A549 (cell line): ENCODE data around the gene ARHGDIA. TPM values are rescaled to one million over a fixed set of nuclear protein-coding genes. Genes with fewer than 3 reads are reported as not detected.

Source experiments
- ATAC-seq, 2 experiments: fragments of 200-7000 bp in 1 of 2; fragments of >200 bp in 1 of 2; cut with Nextera tagmentation in 1 of 2; cut with Tn5 transposase in 1 of 2; 3 replicates each; pipeline versions ENCODE4 v1.8.0 to v1.9.1; 2018 to 2020; ENCODE audit warnings: mild to moderate bottlenecking in 1 of 2, moderate library complexity in 1 of 2
- CTCF ChIA-PET: fragments of 300-600 bp; sonication (Branson Sonifier 250); formaldehyde crosslinking; extraction: SDS; loops from one replicate; lab custom pipeline; 2021; ENCODE audit warnings: antibody characterized with exemption, inconsistent platforms; lab: Yijun Ruan, JAX
- POLR2A ChIA-PET: fragments of 350-600 bp; formaldehyde crosslinking; extraction: SDS; loops from one replicate; lab custom pipeline; 2021; ENCODE audit warnings: antibody characterized with exemption, inconsistent platforms; lab: Yijun Ruan, JAX
- DNase-seq, 2 experiments: peaks; one replicate each; pipeline versions ENCODE4 v3.0.0 to v3.0.0-alpha.2; 2011 to 2016; ENCODE audit warnings: low read depth in 1 of 2, low spot score in 1 of 2
- FAIRE-seq: peaks from 2 replicates; lab custom pipeline; 2011; peaks lifted over from hg19 to GRCh38; lab: Jason Lieb, UNC
- H3K27ac ChIP-seq, 2 experiments: fragments of >200 bp; sonication (Bioruptor Twin); formaldehyde crosslinking; 3 replicates each; pipeline ENCODE4 v1.5.1; 2016 to 2017
- H3K4me1 ChIP-seq: fragments of >200 bp; sonication (Bioruptor Twin); formaldehyde crosslinking; 3 replicates; pipeline ENCODE4 v1.6.1; 2016
- H3K4me2 ChIP-seq: fragments of >200 bp; sonication (Bioruptor Twin); formaldehyde crosslinking; 3 replicates; pipeline ENCODE4 v1.6.1; 2016
- H3K4me3 ChIP-seq: fragments of >200 bp; sonication (Bioruptor Twin); formaldehyde crosslinking; 3 replicates; pipeline ENCODE4 v1.5.1; 2016
- H3K9me3 ChIP-seq: fragments of >200 bp; sonication (Bioruptor Twin); formaldehyde crosslinking; 3 replicates; pipeline ENCODE4 v1.6.1; 2016
- CBX2 ChIP-seq: fragments of 200-600 bp; sonication (generic); IDR thresholded peaks from 2 replicates; pipeline ENCODE4 v1.6.1; 2016; ENCODE audit warnings: low read depth, mild to moderate bottlenecking, borderline replicate concordance
- EHMT2 ChIP-seq: fragments of 200-600 bp; sonication (generic); IDR thresholded peaks from 2 replicates; pipeline ENCODE4 v1.6.1; 2016; ENCODE audit warnings: antibody characterized with exemption, low read depth, mild to moderate bottlenecking, moderate library complexity
- EP300 ChIP-seq, 2 experiments: fragments of >200 bp; sonication (Bioruptor Twin); formaldehyde crosslinking; IDR thresholded peaks; 2 replicates in 1 of 2; 3 replicates in 1 of 2; pipeline ENCODE4 v1.6.1; 2016 to 2017
- FOSB ChIP-seq: fragments of 250-450 bp; sonication (Bioruptor Pico); IDR thresholded peaks from 2 replicates; pipeline ENCODE4 v1.5.0; 2020; ENCODE audit warnings: mild to moderate bottlenecking, moderate library complexity
- FOXS1 ChIP-seq: fragments of 250-450 bp; sonication (Bioruptor Pico); IDR thresholded peaks from 2 replicates; pipeline ENCODE4 v1.5.0; 2020; ENCODE audit warnings: mild to moderate bottlenecking, moderate library complexity
- HOXB13 ChIP-seq: fragments of 250-450 bp; sonication (Bioruptor Pico); IDR thresholded peaks from 2 replicates; pipeline ENCODE4 v1.5.0; 2020; ENCODE audit warnings: low read depth, mild to moderate bottlenecking, moderate library complexity
- KDM5A ChIP-seq: fragments of 200-600 bp; sonication (generic); IDR thresholded peaks from 2 replicates; pipeline ENCODE4 v1.6.1; 2016; ENCODE audit warnings: antibody characterized with exemption, mild to moderate bottlenecking
- NPAS2 ChIP-seq: fragments of 250-450 bp; sonication (Bioruptor Pico); IDR thresholded peaks from 2 replicates; pipeline ENCODE4 v1.8.0; 2022; ENCODE audit warnings: mild to moderate bottlenecking, moderate library complexity, borderline replicate concordance
- NR3C1 ChIP-seq: fragments of >200 bp; sonication (Bioruptor Twin); formaldehyde crosslinking; IDR thresholded peaks from 3 replicates; pipeline ENCODE4 v1.6.1; 2017
- PHF8 ChIP-seq: fragments of 200-600 bp; sonication (generic); IDR thresholded peaks from 2 replicates; pipeline ENCODE4 v1.6.1; 2016; ENCODE audit warnings: low read depth, mild to moderate bottlenecking, antibody characterized with exemption, moderate library complexity, borderline replicate concordance
- POLR2AphosphoS2 ChIP-seq: conservative IDR thresholded peaks from 2 replicates; pipeline ENCODE4 v1.6.1; 2012; ENCODE audit warnings: low read length, improper control_type of control experiment, inconsistent platforms
- RAD21 ChIP-seq, 2 experiments: fragments of >200 bp in 1 of 2; sonication (Bioruptor Twin) in 1 of 2; formaldehyde crosslinking in 1 of 2; IDR thresholded peaks in 1 of 2; conservative IDR thresholded peaks in 1 of 2; 2 replicates in 1 of 2; 3 replicates in 1 of 2; pipeline ENCODE4 v1.6.1; 2012 to 2018; ENCODE audit warnings: inconsistent platforms in 1 of 2
- RFX5 ChIP-seq: fragments of 450-650 bp; IDR thresholded peaks from 2 replicates; pipeline ENCODE4 v1.7.1; 2014; ENCODE audit warnings: antibody characterized with exemption, mild to moderate bottlenecking, moderate library complexity
- TP53 ChIP-seq: fragments of 250-450 bp; sonication (Bioruptor Pico); IDR thresholded peaks from 2 replicates; pipeline ENCODE4 v1.5.0; 2021; ENCODE audit warnings: mild to moderate bottlenecking, moderate library complexity
- ZC3H11A ChIP-seq: fragments of 450-650 bp; IDR thresholded peaks from 2 replicates; pipeline ENCODE4 v1.6.1; 2014; ENCODE audit warnings: antibody characterized with exemption, mild to moderate bottlenecking
- ZSCAN20 ChIP-seq: fragments of 250-450 bp; sonication (Bioruptor Pico); IDR thresholded peaks from 2 replicates; pipeline ENCODE4 v1.8.0; 2022; ENCODE audit warnings: mild to moderate bottlenecking, moderate library complexity
- WGBS: methylation state at CpG from one replicate; pipeline ENCODE4 v1.1.6; 2017; ENCODE audit errors: missing lambda C conversion rate; 5-methylcytosine and 5-hydroxymethylcytosine counted together
- polyA plus RNA-seq, 4 experiments: library from polyadenylated mRNA; depleted of rRNA in 3 of 4; stranded (reverse); fragments of >200 nt; fragmentation: RNase III in 1 of 4; extraction: RNeasy Plus Mini Kit Qiagen cat#74134 plus additional on column Dnase treatment in 1 of 4; gene quantifications; 2 replicates in 3 of 4; 3 replicates in 1 of 4; pipeline ENCODE4 v1.2.3, GENCODE V29; 2011 to 2017
- TF ChIP-seq, protein P1 (sequence below): fragments of >200 bp; sonication (Bioruptor Twin); formaldehyde crosslinking; IDR thresholded peaks from 3 replicates; pipeline ENCODE4 v1.5.1; 2016
- TF ChIP-seq, protein P2 (sequence below): fragments of 250-450 bp; sonication (Bioruptor Pico); IDR thresholded peaks from 2 replicates; pipeline ENCODE4 v1.5.0; 2021; ENCODE audit warnings: mild to moderate bottlenecking, moderate library complexity, borderline replicate concordance

Gene ARHGDIA
- polyA plus RNA-seq, 2 of the 4 experiments (the other 2 are of a cell fraction), result 64.0 to 503 TPM

DNA sequence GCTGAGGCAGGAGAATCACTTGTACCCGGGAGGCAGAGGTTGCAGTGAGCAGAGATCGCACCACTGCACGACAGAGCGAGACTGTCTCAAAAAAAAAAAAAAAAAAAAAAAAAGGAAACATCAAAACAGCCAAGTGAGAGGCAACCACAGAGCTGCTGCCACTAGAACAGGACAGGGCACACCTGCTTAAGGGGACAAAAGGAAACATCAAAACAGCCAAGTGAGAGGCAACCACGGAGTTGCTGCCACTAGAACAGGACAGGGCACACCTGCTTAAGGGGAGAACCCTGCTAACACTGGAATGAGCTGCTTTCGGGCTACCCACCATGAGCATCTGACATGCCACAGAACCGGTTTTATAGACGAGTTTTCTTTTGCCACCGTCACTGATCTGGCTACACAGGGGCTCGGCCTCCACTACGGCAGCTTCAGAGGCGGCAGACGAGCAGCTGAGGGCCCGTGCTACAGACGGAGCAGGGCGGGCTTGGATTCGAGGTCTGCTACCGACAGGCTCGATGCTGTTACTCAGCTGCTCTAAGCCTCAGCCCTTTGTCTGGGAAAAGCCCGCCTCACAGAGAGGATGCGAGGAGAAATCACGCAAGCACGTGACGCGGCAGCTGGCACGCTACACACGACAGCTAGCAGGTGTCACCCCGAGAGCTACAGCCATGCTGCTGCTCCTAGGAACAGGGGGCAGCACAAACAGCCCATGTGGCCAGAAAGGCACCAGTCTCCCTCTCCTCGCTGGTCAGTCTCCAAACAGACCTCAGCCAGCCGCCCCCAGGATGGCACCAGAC, 12.8 kb downstream of the ARHGDIA start:
- Histone ChIP-seq H3K4me3 (peak overlapping the region; percentile 88; the same call in 2 of the 3 replicates), H3K4me2 (peak overlapping the region; percentile 87), H3K4me1 (peaks cover 27% of the 10 kb centered on the region), H3K9me3 (no peaks in the 10 kb centered on the region), H3K27ac (peak overlapping the region in 1 of 2 experiments; percentile 94; a peak in 3 of 6 replicates)
- ATAC-seq, result no peak
- ChIA-PET POLR2A (no interaction called here), CTCF (interaction anchor here (0.7 to 2.6 kb wide), 6 partner anchors 11 to 155 kb away, joined by 3 to 15 read pairs (median 4); partner anchors contain the start of gene MRPL12)
- no peak for FAIRE-seq
- WGBS, result 88% methylated on average over 27 of the region's 30 CpGs
- no peak for TF ChIP-seq TP53 (CRISPR knock-in tag)
- TF ChIP-seq, protein P1, sequence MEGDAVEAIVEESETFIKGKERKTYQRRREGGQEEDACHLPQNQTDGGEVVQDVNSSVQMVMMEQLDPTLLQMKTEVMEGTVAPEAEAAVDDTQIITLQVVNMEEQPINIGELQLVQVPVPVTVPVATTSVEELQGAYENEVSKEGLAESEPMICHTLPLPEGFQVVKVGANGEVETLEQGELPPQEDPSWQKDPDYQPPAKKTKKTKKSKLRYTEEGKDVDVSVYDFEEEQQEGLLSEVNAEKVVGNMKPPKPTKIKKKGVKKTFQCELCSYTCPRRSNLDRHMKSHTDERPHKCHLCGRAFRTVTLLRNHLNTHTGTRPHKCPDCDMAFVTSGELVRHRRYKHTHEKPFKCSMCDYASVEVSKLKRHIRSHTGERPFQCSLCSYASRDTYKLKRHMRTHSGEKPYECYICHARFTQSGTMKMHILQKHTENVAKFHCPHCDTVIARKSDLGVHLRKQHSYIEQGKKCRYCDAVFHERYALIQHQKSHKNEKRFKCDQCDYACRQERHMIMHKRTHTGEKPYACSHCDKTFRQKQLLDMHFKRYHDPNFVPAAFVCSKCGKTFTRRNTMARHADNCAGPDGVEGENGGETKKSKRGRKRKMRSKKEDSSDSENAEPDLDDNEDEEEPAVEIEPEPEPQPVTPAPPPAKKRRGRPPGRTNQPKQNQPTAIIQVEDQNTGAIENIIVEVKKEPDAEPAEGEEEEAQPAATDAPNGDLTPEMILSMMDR, result no peak
- no peak for TF ChIP-seq PHF8
- no peak for TF ChIP-seq POLR2AphosphoS2
- no peak for TF ChIP-seq KDM5A
- TF ChIP-seq EHMT2, result no peak
- TF ChIP-seq RFX5, result no peak
- TF ChIP-seq CBX2, result no peak
- no peak for TF ChIP-seq NPAS2 (CRISPR knock-in tag)
- TF ChIP-seq FOSB, result no peak
- TF ChIP-seq FOXS1 (CRISPR knock-in tag), result no peak
- TF ChIP-seq ZC3H11A, result no peak
- no peak for TF ChIP-seq NR3C1
- TF ChIP-seq, protein P2, sequence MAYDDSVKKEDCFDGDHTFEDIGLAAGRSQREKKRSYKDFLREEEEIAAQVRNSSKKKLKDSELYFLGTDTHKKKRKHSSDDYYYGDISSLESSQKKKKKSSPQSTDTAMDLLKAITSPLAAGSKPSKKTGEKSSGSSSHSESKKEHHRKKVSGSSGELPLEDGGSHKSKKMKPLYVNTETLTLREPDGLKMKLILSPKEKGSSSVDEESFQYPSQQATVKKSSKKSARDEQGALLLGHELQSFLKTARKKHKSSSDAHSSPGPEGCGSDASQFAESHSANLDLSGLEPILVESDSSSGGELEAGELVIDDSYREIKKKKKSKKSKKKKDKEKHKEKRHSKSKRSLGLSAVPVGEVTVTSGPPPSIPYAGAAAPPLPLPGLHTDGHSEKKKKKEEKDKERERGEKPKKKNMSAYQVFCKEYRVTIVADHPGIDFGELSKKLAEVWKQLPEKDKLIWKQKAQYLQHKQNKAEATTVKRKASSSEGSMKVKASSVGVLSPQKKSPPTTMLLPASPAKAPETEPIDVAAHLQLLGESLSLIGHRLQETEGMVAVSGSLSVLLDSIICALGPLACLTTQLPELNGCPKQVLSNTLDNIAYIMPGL (CRISPR knock-in tag), result no peak
- TF ChIP-seq EP300 (IDR thresholded peaks at IDR 0.05), result no peak
- DNase-seq, result no peak

DNA sequence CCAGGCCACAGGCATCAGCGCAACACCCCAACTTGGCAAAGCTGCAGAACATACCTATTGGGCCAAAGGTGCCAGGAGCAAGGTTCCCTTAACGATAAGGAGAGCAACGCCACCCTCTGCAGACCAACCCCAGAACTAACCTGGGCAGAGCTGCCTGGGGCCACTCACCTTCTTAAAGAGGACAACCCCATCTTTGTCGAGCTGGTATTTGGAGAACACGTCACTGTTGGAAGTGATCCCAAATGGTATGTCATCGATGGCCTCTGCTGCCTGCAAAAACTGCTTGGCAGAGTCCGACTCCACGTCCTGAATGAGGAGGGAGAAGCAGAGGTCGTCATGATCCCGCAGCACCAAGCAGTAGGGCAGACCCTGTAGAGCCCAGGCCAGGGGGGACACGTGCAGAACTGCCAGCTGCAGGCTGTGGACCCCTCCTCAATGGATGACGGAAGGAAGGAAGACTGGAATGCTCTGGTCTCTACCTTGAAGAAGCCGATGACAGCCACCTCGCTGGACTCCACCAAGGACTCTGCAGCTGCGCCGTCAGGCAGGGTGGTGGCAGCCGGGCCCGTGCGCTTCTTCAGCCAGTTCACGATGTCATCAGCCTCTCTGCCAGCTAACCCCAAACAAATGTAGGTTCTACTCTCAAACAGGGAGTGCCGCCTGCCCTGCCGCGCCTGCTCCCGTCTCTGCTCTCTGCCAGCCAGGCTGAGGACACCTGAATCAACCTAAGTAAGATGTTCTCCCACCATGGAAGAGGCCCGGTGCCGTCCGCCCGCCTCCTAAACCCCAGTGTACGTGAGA, 16.0 kb downstream of the ARHGDIA start:
- no peak overlapping the region for H3K4me2 ChIP-seq
- peak; percentile 32 to 50; a peak in 4 of 6 replicates for ATAC-seq
- no peak overlapping the region for H3K27ac ChIP-seq
- TF ChIP-seq CBX2 (no peak), ZSCAN20 (no peak), RAD21 (conservative IDR thresholded peaks at IDR 0.05 in 1 of 2, IDR thresholded peaks at IDR 0.05 in 1 of 2) (peak in 1 of 2 experiments; percentile 47; a peak in 3 of 5 replicates), HOXB13 (CRISPR knock-in tag) (no peak)
- FAIRE-seq, result no peak
- POLR2A ChIA-PET, result interaction anchor here (0.5 to 1.4 kb wide), 7 partner anchors 10 to 556 kb away, joined by 3 to 7 read pairs (median 3); partner anchors contain the start of genes MCRIP1 and SLC25A10
- 89% methylated on average over 29 of the region's 29 CpGs for WGBS
- DNase-seq, result no peak
- CTCF ChIA-PET, result interaction anchor here (0.6 to 12.1 kb wide), 12 partner anchors 8 to 170 kb away, joined by 3 to 96 read pairs (median 4); no protein-coding TSS in a partner anchor
- peaks cover 12% of the 10 kb centered on the region; the same call in 2 of the 3 replicates for H3K4me1 ChIP-seq
- H3K4me3 ChIP-seq, result no peak overlapping the region
- no peaks in the 10 kb centered on the region for H3K9me3 ChIP-seq
